Endothelial cell of umbilical vein (primary cell): ENCODE measurements around the gene CDC37L1. TPM values are rescaled to one million over a fixed set of nuclear protein-coding genes. Genes with fewer than 3 reads are reported as not detected.

Source experiments
- BruUV-seq: library from RNA; stranded (reverse); fragments of 400-500 nt; replicated peaks from 2 replicates; lab custom pipeline; 2021; lab: Mats Ljungman, UMichigan
- CTCF ChIA-PET: fragments of 300-600, 350-600 bp; sonication (Branson Sonifier 250); formaldehyde crosslinking; loops from one replicate; lab custom pipeline; 2021; ENCODE audit warnings: antibody characterized with exemption, inconsistent platforms; lab: Charles Lee
- POLR2A ChIA-PET: fragments of 300-600, 350-600 bp; sonication (Branson Sonifier 250); formaldehyde crosslinking; loops from one replicate; lab custom pipeline; 2021; ENCODE audit warnings: antibody characterized with exemption, inconsistent platforms; lab: Charles Lee
- DNase-seq: peaks from one replicate; pipeline ENCODE4 v3.0.0-alpha.2; 2011; ENCODE audit warnings: low read depth, low spot score
- FAIRE-seq: peaks from 2 replicates; lab custom pipeline; 2011; peaks lifted over from hg19 to GRCh38; lab: Jason Lieb, UNC
- H2AFZ ChIP-seq: 2 replicates; pipeline ENCODE4 v1.6.0; 2012; ENCODE audit warnings: low read depth, low read length, control low read depth, inconsistent platforms
- H3K27ac ChIP-seq: 2 replicates; pipeline ENCODE4 v1.5.1; 2011; ENCODE audit warnings: low read depth, mild to moderate bottlenecking, control low read depth, low read length, moderate library complexity; ENCODE audit not compliant: insufficient read depth
- H3K27me3 ChIP-seq, 2 experiments: 2 replicates each; pipeline versions ENCODE4 v1.6.0 to v1.6.1; 2011; ENCODE audit warnings: low read length in 2 of 2, mixed read lengths in 1 of 2; ENCODE audit not compliant: control insufficient read depth in 2 of 2, insufficient read depth in 2 of 2
- H3K36me3 ChIP-seq, 2 experiments: 2 replicates in 1 of 2; 3 replicates in 1 of 2; pipeline ENCODE4 v1.5.1; 2011; ENCODE audit warnings: low read length in 2 of 2, mild to moderate bottlenecking in 1 of 2, moderate library complexity in 1 of 2; ENCODE audit not compliant: control insufficient read depth in 2 of 2, insufficient read depth in 2 of 2; ENCODE audit errors: extremely low read depth in 1 of 2
- H3K4me1 ChIP-seq: 3 replicates; pipeline ENCODE4 v1.5.1; 2011; ENCODE audit warnings: mild to moderate bottlenecking, low read length; ENCODE audit not compliant: control insufficient read depth, insufficient read depth; ENCODE audit errors: extremely low read depth
- H3K4me2 ChIP-seq: 2 replicates; pipeline ENCODE4 v1.6.1; 2011; ENCODE audit warnings: low read length, control low read depth, mixed read lengths; ENCODE audit not compliant: insufficient read depth
- H3K4me3 ChIP-seq, 3 experiments: fragments of 200-600 bp in 1 of 3; sonication (generic), shearing (Covaris generic) in 1 of 3; replicated peaks in 1 of 3; 2 replicates each; pipeline ENCODE4 v1.5.1; 2011 to 2016; ENCODE audit warnings: control low read depth in 3 of 3, low read length in 3 of 3, mild to moderate bottlenecking in 2 of 3, inconsistent platforms in 1 of 3, low read depth in 1 of 3, moderate library complexity in 1 of 3; ENCODE audit not compliant: insufficient read depth in 1 of 3
- H3K79me2 ChIP-seq: 2 replicates; pipeline ENCODE4 v1.6.0; 2012; ENCODE audit warnings: low read length, inconsistent platforms; ENCODE audit not compliant: control insufficient read depth, insufficient read depth
- H3K9ac ChIP-seq: replicated peaks from 2 replicates; pipeline ENCODE3; 2011; ENCODE audit warnings: low read length, control low read depth; ENCODE audit not compliant: insufficient read depth; ENCODE audit errors: extremely low read depth
- H3K9me1 ChIP-seq: replicated peaks from 3 replicates; pipeline ENCODE4 v1.6.0; 2011; ENCODE audit warnings: mild to moderate bottlenecking, low read length; ENCODE audit not compliant: control insufficient read depth, insufficient read depth; ENCODE audit errors: extremely low read depth
- H3K9me3 ChIP-seq: replicated peaks from 2 replicates; pipeline ENCODE4 v1.5.1; 2012; ENCODE audit warnings: low read length, inconsistent platforms; ENCODE audit not compliant: control insufficient read depth, insufficient read depth
- H4K20me1 ChIP-seq: replicated peaks from 2 replicates; pipeline ENCODE3; 2011; ENCODE audit warnings: mild to moderate bottlenecking, low read length; ENCODE audit not compliant: control insufficient read depth, insufficient read depth; ENCODE audit errors: extremely low read depth
- CTCF ChIP-seq, 2 donors: IDR thresholded peaks; 1 replicate in 1 of 2; 2 replicates in 1 of 2; pipeline ENCODE4 v1.5.1; 2011; ENCODE audit warnings: low read length in 2 of 2, mild to moderate bottlenecking in 2 of 2, moderate library complexity in 2 of 2, control low read depth in 1 of 2, inconsistent platforms in 1 of 2, low read depth in 1 of 2; ENCODE audit not compliant: insufficient read depth in 1 of 2; ENCODE audit errors: extremely low read depth in 1 of 2
- EZH2 ChIP-seq: IDR thresholded peaks from 2 replicates; pipeline ENCODE4 v1.6.1; 2012; ENCODE audit warnings: borderline replicate concordance, low read depth, mild to moderate bottlenecking, moderate library complexity, low read length, inconsistent platforms; ENCODE audit not compliant: severe bottlenecking
- FOS ChIP-seq: IDR thresholded peaks from 2 replicates; pipeline ENCODE4 v1.6.1; 2011; ENCODE audit warnings: mild to moderate bottlenecking, low read length, moderate library complexity, borderline replicate concordance; ENCODE audit not compliant: insufficient read depth
- GATA2 ChIP-seq: IDR thresholded peaks from 2 replicates; pipeline ENCODE4 v1.7.0; 2011; ENCODE audit warnings: low read depth, mild to moderate bottlenecking, moderate library complexity, mixed read lengths, low read length; ENCODE audit not compliant: insufficient read length, insufficient read depth
- JUN ChIP-seq: IDR thresholded peaks from 2 replicates; pipeline ENCODE4 v1.6.1; 2011; ENCODE audit warnings: borderline replicate concordance, low read depth; ENCODE audit not compliant: insufficient read length, insufficient read depth
- MAX ChIP-seq: IDR thresholded peaks from 2 replicates; pipeline ENCODE4 v1.6.1; 2011; ENCODE audit not compliant: insufficient read depth, insufficient read length
- POLR2A ChIP-seq: IDR thresholded peaks from 2 replicates; pipeline ENCODE4 v1.6.1; 2012; ENCODE audit warnings: low read depth, mild to moderate bottlenecking, control low read depth, low read length
- POLR2AphosphoS5 ChIP-seq: IDR thresholded peaks from 2 replicates; pipeline ENCODE4 v1.6.1; 2012; ENCODE audit warnings: low read depth, mild to moderate bottlenecking, control low read depth, low read length, moderate library complexity; ENCODE audit not compliant: insufficient read depth
- dilution Hi-C: fragments of 300-500 bp; cut with MboI; formaldehyde crosslinking; loops from one replicate; pipeline ENCODE4 v1.15.0; 2019; ENCODE audit warnings: low sequenced_read_pairs; ENCODE audit not compliant: extremely low pct_ligation_motif_present
- intact Hi-C: fragments of 100-400 bp; cut with micrococcal nuclease; formaldehyde crosslinking; loops from one replicate; pipeline ENCODE4 v1.10.0; 2022
- polyA plus RNA-seq, 4 experiments: library from polyadenylated mRNA; depleted of rRNA in 3 of 4; stranded (reverse) in 3 of 4; unstranded in 1 of 4; fragments of >200 nt; gene quantifications; 2 replicates each; pipeline versions ENCODE4 v1.2.1 to v1.2.3, GENCODE V29; 2011 to 2012; ENCODE audit warnings: missing spikeins in 1 of 4
- total RNA-seq: library from RNA; stranded (reverse); gene quantifications from 2 replicates; pipeline ENCODE4 v1.2.3, GENCODE V29; 2021

Gene CDC37L1
- total and polyA plus RNA-seq, 2 donors (not counting 3 experiments of a cell fraction or from before 2014, with no cell fraction given), result 2.6 to 6.8 TPM

DNA sequence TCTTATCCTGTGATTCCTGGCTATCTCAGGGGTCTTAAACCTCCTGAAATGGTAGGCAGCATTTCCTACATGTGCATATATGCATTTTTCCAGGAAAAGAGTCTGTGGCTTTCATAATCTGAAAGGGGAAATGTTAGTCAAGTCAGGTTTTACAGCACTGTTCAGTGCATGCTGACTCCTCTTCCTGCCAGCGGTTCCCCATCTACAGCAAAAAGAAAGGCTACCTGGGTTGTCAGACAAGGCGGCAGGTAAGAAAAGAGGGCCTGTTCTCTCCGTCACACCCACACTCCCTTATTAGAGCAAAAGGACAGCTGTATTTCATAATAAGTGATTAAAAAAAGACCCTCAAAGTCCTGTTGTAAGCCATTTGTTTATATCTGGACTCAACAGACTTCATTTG is 8.8 kb upstream of the CDC37L1 start:
- Histone ChIP-seq H3K4me1 (peaks cover 8% of the 10 kb centered on the region), H4K20me1 (no peaks in the 10 kb centered on the region), H3K4me2 (no peak overlapping the region), H2AFZ (no peak overlapping the region), H3K9me3 (no peaks in the 10 kb centered on the region), H3K79me2 (no peaks in the 10 kb centered on the region), H3K27me3 (peaks cover 0 to 4% of the 10 kb centered on the region in 2 experiments), H3K4me3 (no peak overlapping the region), H3K9ac (no peak overlapping the region), H3K27ac (no peak overlapping the region), H3K36me3 (no peaks in the 10 kb centered on the region), H3K9me1 (no peaks in the 10 kb centered on the region)
- intact Hi-C loops (loop anchor here (10.0 kb wide), 1 partner anchor 1146 kb away; the partner anchor contains the start of gene RFX3), dilution Hi-C loops (no loop called here)
- CTCF ChIA-PET, result no interaction called here
- POLR2A ChIA-PET, result no interaction called here
- DNase-seq (no peak), FAIRE-seq (no peak)
- BruUV-seq, result no TSS peak
- no peak for TF ChIP-seq FOS
- TF ChIP-seq GATA2, result no peak
- TF ChIP-seq CTCF (IDR thresholded peaks at IDR 0.05; ENCODE audit: extremely low read depth in 1 of 2, insufficient read depth in 1 of 2, low read depth in 1 of 2, low read length in 2 of 2), result no peak
- no peak for TF ChIP-seq EZH2
- no peak for TF ChIP-seq JUN
- TF ChIP-seq MAX, result no peak
- TF ChIP-seq POLR2AphosphoS5, result no peak
- TF ChIP-seq POLR2A, result no peak
